Endothelial cell of umbilical vein (primary cell): Measurements from ENCODE around the gene CLIP1. TPM values are rescaled to one million over a fixed set of nuclear protein-coding genes. Genes with fewer than 3 reads are reported as not detected.

Experiments
- BruUV-seq: library from RNA; stranded (reverse); fragments of 400-500 nt; replicated peaks from 2 replicates; lab custom pipeline; 2021; lab: Mats Ljungman, UMichigan
- CTCF ChIA-PET: fragments of 300-600, 350-600 bp; sonication (Branson Sonifier 250); formaldehyde crosslinking; loops from one replicate; lab custom pipeline; 2021; ENCODE audit warnings: antibody characterized with exemption, inconsistent platforms; lab: Charles Lee
- POLR2A ChIA-PET: fragments of 300-600, 350-600 bp; sonication (Branson Sonifier 250); formaldehyde crosslinking; loops from one replicate; lab custom pipeline; 2021; ENCODE audit warnings: antibody characterized with exemption, inconsistent platforms; lab: Charles Lee
- DNase-seq: peaks from one replicate; pipeline ENCODE4 v3.0.0-alpha.2; 2011; ENCODE audit warnings: low read depth, low spot score
- FAIRE-seq: peaks from 2 replicates; lab custom pipeline; 2011; peaks lifted over from hg19 to GRCh38; lab: Jason Lieb, UNC
- H2AFZ ChIP-seq: 2 replicates; pipeline ENCODE4 v1.6.0; 2012; ENCODE audit warnings: low read depth, low read length, control low read depth, inconsistent platforms
- H3K27ac ChIP-seq: 2 replicates; pipeline ENCODE4 v1.5.1; 2011; ENCODE audit warnings: low read depth, mild to moderate bottlenecking, control low read depth, low read length, moderate library complexity; ENCODE audit not compliant: insufficient read depth
- H3K27me3 ChIP-seq, 2 experiments: 2 replicates each; pipeline versions ENCODE4 v1.6.0 to v1.6.1; 2011; ENCODE audit warnings: low read length in 2 of 2, mixed read lengths in 1 of 2; ENCODE audit not compliant: control insufficient read depth in 2 of 2, insufficient read depth in 2 of 2
- H3K36me3 ChIP-seq, 2 experiments: 2 replicates in 1 of 2; 3 replicates in 1 of 2; pipeline ENCODE4 v1.5.1; 2011; ENCODE audit warnings: low read length in 2 of 2, mild to moderate bottlenecking in 1 of 2, moderate library complexity in 1 of 2; ENCODE audit not compliant: control insufficient read depth in 2 of 2, insufficient read depth in 2 of 2; ENCODE audit errors: extremely low read depth in 1 of 2
- H3K4me1 ChIP-seq: 3 replicates; pipeline ENCODE4 v1.5.1; 2011; ENCODE audit warnings: mild to moderate bottlenecking, low read length; ENCODE audit not compliant: control insufficient read depth, insufficient read depth; ENCODE audit errors: extremely low read depth
- H3K4me2 ChIP-seq: 2 replicates; pipeline ENCODE4 v1.6.1; 2011; ENCODE audit warnings: low read length, control low read depth, mixed read lengths; ENCODE audit not compliant: insufficient read depth
- H3K4me3 ChIP-seq, 3 experiments: fragments of 200-600 bp in 1 of 3; sonication (generic), shearing (Covaris generic) in 1 of 3; replicated peaks in 1 of 3; 2 replicates each; pipeline ENCODE4 v1.5.1; 2011 to 2016; ENCODE audit warnings: control low read depth in 3 of 3, low read length in 3 of 3, mild to moderate bottlenecking in 2 of 3, inconsistent platforms in 1 of 3, low read depth in 1 of 3, moderate library complexity in 1 of 3; ENCODE audit not compliant: insufficient read depth in 1 of 3
- H3K79me2 ChIP-seq: 2 replicates; pipeline ENCODE4 v1.6.0; 2012; ENCODE audit warnings: low read length, inconsistent platforms; ENCODE audit not compliant: control insufficient read depth, insufficient read depth
- H3K9ac ChIP-seq: replicated peaks from 2 replicates; pipeline ENCODE3; 2011; ENCODE audit warnings: low read length, control low read depth; ENCODE audit not compliant: insufficient read depth; ENCODE audit errors: extremely low read depth
- H3K9me1 ChIP-seq: replicated peaks from 3 replicates; pipeline ENCODE4 v1.6.0; 2011; ENCODE audit warnings: mild to moderate bottlenecking, low read length; ENCODE audit not compliant: control insufficient read depth, insufficient read depth; ENCODE audit errors: extremely low read depth
- H3K9me3 ChIP-seq: replicated peaks from 2 replicates; pipeline ENCODE4 v1.5.1; 2012; ENCODE audit warnings: low read length, inconsistent platforms; ENCODE audit not compliant: control insufficient read depth, insufficient read depth
- H4K20me1 ChIP-seq: replicated peaks from 2 replicates; pipeline ENCODE3; 2011; ENCODE audit warnings: mild to moderate bottlenecking, low read length; ENCODE audit not compliant: control insufficient read depth, insufficient read depth; ENCODE audit errors: extremely low read depth
- EZH2 ChIP-seq: IDR thresholded peaks from 2 replicates; pipeline ENCODE4 v1.6.1; 2012; ENCODE audit warnings: borderline replicate concordance, low read depth, mild to moderate bottlenecking, moderate library complexity, low read length, inconsistent platforms; ENCODE audit not compliant: severe bottlenecking
- FOS ChIP-seq: IDR thresholded peaks from 2 replicates; pipeline ENCODE4 v1.6.1; 2011; ENCODE audit warnings: mild to moderate bottlenecking, low read length, moderate library complexity, borderline replicate concordance; ENCODE audit not compliant: insufficient read depth
- GATA2 ChIP-seq: IDR thresholded peaks from 2 replicates; pipeline ENCODE4 v1.7.0; 2011; ENCODE audit warnings: low read depth, mild to moderate bottlenecking, moderate library complexity, mixed read lengths, low read length; ENCODE audit not compliant: insufficient read length, insufficient read depth
- JUN ChIP-seq: IDR thresholded peaks from 2 replicates; pipeline ENCODE4 v1.6.1; 2011; ENCODE audit warnings: borderline replicate concordance, low read depth; ENCODE audit not compliant: insufficient read length, insufficient read depth
- MYC ChIP-seq: IDR thresholded peaks from one replicate; pipeline ENCODE4 v1.6.1; 2011; ENCODE audit warnings: mild to moderate bottlenecking, low read depth, low read length
- POLR2A ChIP-seq: IDR thresholded peaks from 2 replicates; pipeline ENCODE4 v1.6.1; 2012; ENCODE audit warnings: low read depth, mild to moderate bottlenecking, control low read depth, low read length
- POLR2AphosphoS5 ChIP-seq: IDR thresholded peaks from 2 replicates; pipeline ENCODE4 v1.6.1; 2012; ENCODE audit warnings: low read depth, mild to moderate bottlenecking, control low read depth, low read length, moderate library complexity; ENCODE audit not compliant: insufficient read depth
- dilution Hi-C: fragments of 300-500 bp; cut with MboI; formaldehyde crosslinking; loops from one replicate; pipeline ENCODE4 v1.15.0; 2019; ENCODE audit warnings: low sequenced_read_pairs; ENCODE audit not compliant: extremely low pct_ligation_motif_present
- intact Hi-C: fragments of 100-400 bp; cut with micrococcal nuclease; formaldehyde crosslinking; loops from one replicate; pipeline ENCODE4 v1.10.0; 2022
- polyA plus RNA-seq, 4 experiments: library from polyadenylated mRNA; depleted of rRNA in 3 of 4; stranded (reverse) in 3 of 4; unstranded in 1 of 4; fragments of >200 nt; gene quantifications; 2 replicates each; pipeline versions ENCODE4 v1.2.1 to v1.2.3, GENCODE V29; 2011 to 2012; ENCODE audit warnings: missing spikeins in 1 of 4
- total RNA-seq: library from RNA; stranded (reverse); gene quantifications from 2 replicates; pipeline ENCODE4 v1.2.3, GENCODE V29; 2021
- TF ChIP-seq, protein P1 (sequence below), 2 donors: IDR thresholded peaks; 1 replicate in 1 of 2; 2 replicates in 1 of 2; pipeline ENCODE4 v1.5.1; 2011; ENCODE audit warnings: low read length in 2 of 2, mild to moderate bottlenecking in 2 of 2, moderate library complexity in 2 of 2, control low read depth in 1 of 2, inconsistent platforms in 1 of 2, low read depth in 1 of 2; ENCODE audit not compliant: insufficient read depth in 1 of 2; ENCODE audit errors: extremely low read depth in 1 of 2
- TF ChIP-seq, protein P2 (sequence below): IDR thresholded peaks from 2 replicates; pipeline ENCODE4 v1.6.1; 2011; ENCODE audit not compliant: insufficient read depth, insufficient read length

Gene CLIP1
- total and polyA plus RNA-seq, 2 donors (not counting 3 experiments of a cell fraction or from before 2014, with no cell fraction given), result 56.5 to 84.3 TPM

DNA sequence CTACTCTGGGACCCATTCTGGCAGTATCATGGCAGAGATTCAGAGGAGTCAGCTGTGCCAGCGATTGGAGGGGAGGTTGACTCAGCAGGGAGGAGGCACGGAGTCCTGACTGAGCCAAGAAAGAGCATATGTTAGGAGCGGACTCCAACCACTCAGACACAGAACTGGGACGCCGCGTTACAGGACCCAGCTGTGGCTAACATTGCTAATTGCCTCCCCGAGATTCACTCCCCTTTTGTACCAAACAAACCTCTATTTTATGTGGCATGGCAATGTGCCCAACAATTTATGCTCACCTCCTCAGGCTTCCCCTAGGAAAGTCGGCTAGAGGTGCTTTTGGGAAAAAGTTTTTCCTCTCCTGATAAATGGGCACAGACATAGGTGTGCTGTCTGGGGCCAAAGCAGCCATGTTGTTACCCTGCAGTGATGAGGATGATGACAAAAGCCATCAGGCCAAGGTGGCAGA, 15.2 kb upstream of the CLIP1 start:
- Histone ChIP-seq H3K4me3 (no peak overlapping the region), H3K27ac (no peak overlapping the region), H3K4me2 (no peak overlapping the region), H4K20me1 (no peaks in the 10 kb centered on the region), H3K79me2 (no peaks in the 10 kb centered on the region), H3K9ac (no peak overlapping the region), H3K9me1 (no peaks in the 10 kb centered on the region), H3K36me3 (no peaks in the 10 kb centered on the region), H2AFZ (no peak overlapping the region), H3K9me3 (no peaks in the 10 kb centered on the region), H3K4me1 (no peaks in the 10 kb centered on the region), H3K27me3 (no peaks in the 10 kb centered on the region)
- BruUV-seq, result no TSS peak
- CTCF ChIA-PET, result interaction anchor here (1.0 kb wide), 1 partner anchor 25 kb away, joined by 3 read pairs; no protein-coding TSS in a partner anchor
- FAIRE-seq (no peak), DNase-seq (no peak)
- dilution Hi-C loops (no loop called here), intact Hi-C loops (no loop called here)
- TF ChIP-seq MYC (no peak), JUN (no peak), GATA2 (no peak)
- TF ChIP-seq, protein P1, sequence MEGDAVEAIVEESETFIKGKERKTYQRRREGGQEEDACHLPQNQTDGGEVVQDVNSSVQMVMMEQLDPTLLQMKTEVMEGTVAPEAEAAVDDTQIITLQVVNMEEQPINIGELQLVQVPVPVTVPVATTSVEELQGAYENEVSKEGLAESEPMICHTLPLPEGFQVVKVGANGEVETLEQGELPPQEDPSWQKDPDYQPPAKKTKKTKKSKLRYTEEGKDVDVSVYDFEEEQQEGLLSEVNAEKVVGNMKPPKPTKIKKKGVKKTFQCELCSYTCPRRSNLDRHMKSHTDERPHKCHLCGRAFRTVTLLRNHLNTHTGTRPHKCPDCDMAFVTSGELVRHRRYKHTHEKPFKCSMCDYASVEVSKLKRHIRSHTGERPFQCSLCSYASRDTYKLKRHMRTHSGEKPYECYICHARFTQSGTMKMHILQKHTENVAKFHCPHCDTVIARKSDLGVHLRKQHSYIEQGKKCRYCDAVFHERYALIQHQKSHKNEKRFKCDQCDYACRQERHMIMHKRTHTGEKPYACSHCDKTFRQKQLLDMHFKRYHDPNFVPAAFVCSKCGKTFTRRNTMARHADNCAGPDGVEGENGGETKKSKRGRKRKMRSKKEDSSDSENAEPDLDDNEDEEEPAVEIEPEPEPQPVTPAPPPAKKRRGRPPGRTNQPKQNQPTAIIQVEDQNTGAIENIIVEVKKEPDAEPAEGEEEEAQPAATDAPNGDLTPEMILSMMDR (IDR thresholded peaks at IDR 0.05; ENCODE audit: extremely low read depth in 1 of 2, insufficient read depth in 1 of 2, low read depth in 1 of 2, low read length in 2 of 2), result no peak
- POLR2A ChIA-PET, result no interaction called here

DNA sequence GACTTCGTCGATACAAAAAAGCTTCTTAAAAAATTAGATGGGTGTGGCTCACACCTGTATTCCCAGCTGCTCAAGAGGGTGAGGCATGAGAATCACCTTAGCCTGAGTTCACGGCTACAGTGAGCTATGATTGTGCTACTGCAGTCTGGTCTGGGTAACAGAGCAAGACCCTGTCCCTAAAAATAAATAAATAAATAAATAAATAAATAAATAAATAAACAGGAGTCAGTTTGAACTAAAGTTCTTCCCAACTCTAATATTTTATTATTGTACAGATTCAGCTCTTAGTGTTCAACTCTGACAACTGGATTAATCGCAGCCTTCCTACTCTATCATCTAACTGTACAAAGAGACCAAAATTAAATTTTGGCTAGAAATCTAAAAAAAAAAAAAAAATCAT, 12.7 kb upstream of the CLIP1 start:
- FAIRE-seq, result no peak
- Histone ChIP-seq H3K4me1 (no peaks in the 10 kb centered on the region), H3K4me2 (no peak overlapping the region), H3K27me3 (no peaks in the 10 kb centered on the region), H3K36me3 (no peaks in the 10 kb centered on the region), H3K9me3 (no peaks in the 10 kb centered on the region), H3K79me2 (no peaks in the 10 kb centered on the region), H3K4me3 (no peak overlapping the region), H4K20me1 (no peaks in the 10 kb centered on the region), H3K9me1 (no peaks in the 10 kb centered on the region), H3K9ac (no peak overlapping the region), H2AFZ (no peak overlapping the region), H3K27ac (no peak overlapping the region)
- DNase-seq, result no peak
- TF ChIP-seq MYC, result no peak
- TF ChIP-seq POLR2AphosphoS5, result no peak
- no peak for TF ChIP-seq EZH2
- no peak for TF ChIP-seq JUN
- TF ChIP-seq, protein P2, sequence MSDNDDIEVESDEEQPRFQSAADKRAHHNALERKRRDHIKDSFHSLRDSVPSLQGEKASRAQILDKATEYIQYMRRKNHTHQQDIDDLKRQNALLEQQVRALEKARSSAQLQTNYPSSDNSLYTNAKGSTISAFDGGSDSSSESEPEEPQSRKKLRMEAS, result no peak
- no peak for TF ChIP-seq GATA2
- TF ChIP-seq, protein P1 (IDR thresholded peaks at IDR 0.05; ENCODE audit: extremely low read depth in 1 of 2, insufficient read depth in 1 of 2, low read depth in 1 of 2, low read length in 2 of 2), result no peak
- TF ChIP-seq POLR2A, result no peak
- no peak for TF ChIP-seq FOS
- BruUV-seq, result no TSS peak
- dilution Hi-C loops (no loop called here), intact Hi-C loops (no loop called here)
- ChIA-PET POLR2A (interaction anchor here (0.7 kb wide), 1 partner anchor 83 kb away, joined by 5 read pairs; no protein-coding TSS in a partner anchor), CTCF (interaction anchor here (1.2 to 1.6 kb wide), 3 partner anchors 11 to 62 kb away, joined by 3 to 4 read pairs (median 4); no protein-coding TSS in a partner anchor)
